CD1c-positive myeloid dendritic cell (primary cell): ENCODE data around the gene ARHGAP5.

Source experiments
- DNase-seq: peaks from one replicate; pipeline ENCODE4 v3.0.0-alpha.2; 2016; ENCODE audit errors: extremely low spot score

Gene ARHGAP5, protein sequence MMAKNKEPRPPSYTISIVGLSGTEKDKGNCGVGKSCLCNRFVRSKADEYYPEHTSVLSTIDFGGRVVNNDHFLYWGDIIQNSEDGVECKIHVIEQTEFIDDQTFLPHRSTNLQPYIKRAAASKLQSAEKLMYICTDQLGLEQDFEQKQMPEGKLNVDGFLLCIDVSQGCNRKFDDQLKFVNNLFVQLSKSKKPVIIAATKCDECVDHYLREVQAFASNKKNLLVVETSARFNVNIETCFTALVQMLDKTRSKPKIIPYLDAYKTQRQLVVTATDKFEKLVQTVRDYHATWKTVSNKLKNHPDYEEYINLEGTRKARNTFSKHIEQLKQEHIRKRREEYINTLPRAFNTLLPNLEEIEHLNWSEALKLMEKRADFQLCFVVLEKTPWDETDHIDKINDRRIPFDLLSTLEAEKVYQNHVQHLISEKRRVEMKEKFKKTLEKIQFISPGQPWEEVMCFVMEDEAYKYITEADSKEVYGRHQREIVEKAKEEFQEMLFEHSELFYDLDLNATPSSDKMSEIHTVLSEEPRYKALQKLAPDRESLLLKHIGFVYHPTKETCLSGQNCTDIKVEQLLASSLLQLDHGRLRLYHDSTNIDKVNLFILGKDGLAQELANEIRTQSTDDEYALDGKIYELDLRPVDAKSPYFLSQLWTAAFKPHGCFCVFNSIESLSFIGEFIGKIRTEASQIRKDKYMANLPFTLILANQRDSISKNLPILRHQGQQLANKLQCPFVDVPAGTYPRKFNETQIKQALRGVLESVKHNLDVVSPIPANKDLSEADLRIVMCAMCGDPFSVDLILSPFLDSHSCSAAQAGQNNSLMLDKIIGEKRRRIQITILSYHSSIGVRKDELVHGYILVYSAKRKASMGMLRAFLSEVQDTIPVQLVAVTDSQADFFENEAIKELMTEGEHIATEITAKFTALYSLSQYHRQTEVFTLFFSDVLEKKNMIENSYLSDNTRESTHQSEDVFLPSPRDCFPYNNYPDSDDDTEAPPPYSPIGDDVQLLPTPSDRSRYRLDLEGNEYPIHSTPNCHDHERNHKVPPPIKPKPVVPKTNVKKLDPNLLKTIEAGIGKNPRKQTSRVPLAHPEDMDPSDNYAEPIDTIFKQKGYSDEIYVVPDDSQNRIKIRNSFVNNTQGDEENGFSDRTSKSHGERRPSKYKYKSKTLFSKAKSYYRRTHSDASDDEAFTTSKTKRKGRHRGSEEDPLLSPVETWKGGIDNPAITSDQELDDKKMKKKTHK (N-terminal part only)

DNA sequence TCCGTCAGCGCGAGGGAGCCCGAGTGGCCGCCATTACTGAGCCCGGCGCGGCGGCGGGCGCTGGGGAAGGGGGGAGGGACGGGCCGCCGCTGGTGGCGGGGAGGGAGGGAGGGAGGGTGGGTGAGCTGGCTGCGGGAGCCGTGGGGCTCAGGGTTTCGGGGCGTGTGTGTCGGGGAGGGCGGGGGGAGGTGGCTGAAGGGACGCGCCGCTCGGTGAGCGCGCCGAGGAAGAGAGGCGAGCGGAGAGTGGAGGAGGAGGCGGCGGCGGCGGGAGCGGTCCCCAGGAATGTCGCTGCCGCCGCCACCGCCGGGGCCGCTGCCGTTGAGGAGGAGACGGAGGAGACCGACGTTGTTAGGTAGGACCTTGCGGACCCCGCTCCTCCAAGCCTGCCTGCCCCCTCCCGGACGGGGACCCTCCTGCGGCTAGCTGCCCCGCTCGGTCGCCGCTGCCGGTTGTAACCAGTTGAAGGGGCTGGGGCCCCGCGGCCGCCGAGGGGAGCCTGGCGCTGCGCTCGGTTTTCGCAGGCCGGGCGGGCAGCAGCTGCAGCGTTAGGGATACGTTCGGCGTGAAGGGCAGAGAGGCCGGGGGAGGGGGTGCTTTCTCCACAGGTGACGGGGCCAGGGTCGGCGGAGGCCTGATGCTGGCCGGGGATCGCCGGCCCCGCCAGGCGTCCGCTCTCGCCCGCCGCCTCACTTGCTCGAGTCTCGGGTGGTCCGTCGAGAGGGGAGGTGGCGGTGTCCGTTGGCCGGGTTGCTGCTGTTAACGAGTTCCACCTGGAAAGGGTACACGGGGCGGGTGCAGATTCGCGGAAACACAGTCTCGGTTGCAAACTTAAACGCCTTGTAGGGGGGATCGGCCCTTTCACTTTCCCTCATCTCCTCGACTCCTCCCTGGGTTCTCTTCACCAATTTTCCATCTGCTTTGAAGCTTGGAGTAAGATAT is at the start of gene ARHGAP5:
Gene ARHGAP5 (plus strand): TSS at position 224 of the 942 bp plus-strand sequence. CDS start 13,366 bp downstream, outside the sequence.
- no peak for DNase-seq

DNA sequence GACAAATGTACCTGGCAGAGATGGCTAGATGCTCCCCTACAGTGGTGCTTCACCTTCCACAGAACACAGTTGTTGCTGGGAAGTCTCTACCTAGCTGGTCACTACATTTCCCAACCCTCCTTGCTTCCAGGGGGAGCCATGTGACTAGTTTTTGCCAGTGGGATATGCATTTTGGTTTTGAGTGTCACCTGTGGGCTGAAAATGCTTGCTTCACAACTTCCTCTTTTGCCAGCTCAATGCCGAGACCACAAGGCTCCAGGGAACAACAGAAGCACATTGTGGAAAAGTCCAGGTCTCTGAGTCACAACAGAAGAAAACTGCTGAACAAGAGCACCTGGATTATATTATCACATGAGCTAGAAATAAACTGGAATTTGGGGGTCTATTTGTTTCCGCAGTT is 48.5 kb upstream of the ARHGAP5 start:
- no peak for DNase-seq

DNA sequence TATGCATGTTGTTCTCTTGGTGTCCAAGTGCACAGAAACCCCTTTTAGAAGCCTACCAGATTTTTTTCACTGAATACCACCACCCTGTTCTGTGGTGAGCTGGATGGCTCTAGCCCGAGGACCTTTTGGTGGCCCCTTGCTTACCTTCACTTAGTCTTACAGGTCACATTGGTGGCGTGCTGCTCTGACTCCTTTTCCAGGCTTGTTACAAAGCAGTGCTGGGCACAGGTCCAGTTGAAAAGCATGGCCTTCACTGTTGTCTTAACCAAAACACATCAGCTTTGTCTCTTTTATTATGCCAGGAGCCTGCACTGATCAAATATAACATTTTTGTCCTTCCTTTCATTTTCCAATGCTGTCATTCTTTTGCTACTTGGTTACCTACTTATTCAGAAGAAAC is 43.6 kb upstream of the ARHGAP5 start:
- DNase-seq, result no peak

DNA sequence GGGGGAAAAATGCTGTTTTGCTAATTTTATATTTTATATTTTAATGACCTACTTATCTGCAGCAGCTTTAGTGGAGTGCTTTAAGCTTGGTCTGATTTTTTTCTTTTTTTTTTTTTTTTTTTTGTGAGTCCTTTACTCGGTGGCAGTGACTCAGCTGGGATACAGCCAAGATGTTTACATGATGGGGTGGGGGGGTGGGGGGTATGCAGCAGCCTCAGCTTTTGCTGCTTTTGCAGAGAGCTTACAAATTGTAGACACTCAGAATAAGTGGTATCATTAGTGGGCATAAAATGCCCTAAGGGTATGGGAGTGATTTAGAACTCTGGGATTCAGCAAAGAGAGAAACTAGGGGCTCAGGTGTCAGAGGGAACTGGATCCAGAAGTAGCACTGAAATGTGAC is 38.2 kb upstream of the ARHGAP5 start:
- no peak for DNase-seq

DNA sequence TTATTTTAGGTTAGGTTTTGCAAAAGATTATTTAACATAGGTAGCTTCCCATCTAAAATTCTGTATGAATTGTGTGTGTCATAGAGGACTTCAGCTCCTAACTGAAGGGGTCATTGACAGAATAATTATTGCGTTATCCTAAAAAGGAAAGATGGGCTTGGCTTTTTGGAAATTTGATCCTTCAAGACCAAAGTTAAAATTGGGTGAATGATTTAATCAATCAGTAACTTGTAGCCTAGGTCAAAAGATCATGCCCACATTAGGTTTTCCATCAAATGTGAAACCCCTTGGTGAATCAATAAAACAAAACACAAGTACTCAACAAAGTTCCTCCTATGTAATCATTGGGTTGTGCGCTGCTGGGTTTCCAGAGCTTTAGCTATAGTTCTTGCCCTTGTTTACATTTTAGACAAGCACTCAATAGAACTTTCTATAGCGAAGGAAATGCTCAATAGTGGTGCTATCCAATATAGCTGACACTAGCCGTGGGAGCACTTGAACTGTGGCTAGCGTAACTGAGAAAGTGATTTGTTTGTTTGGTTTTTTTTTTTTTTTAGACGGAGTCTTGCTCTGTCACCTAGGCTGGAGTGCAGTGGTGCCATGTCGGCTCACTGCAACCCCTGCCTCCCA is 37.6 kb upstream of the ARHGAP5 start:
- no peak for DNase-seq

DNA sequence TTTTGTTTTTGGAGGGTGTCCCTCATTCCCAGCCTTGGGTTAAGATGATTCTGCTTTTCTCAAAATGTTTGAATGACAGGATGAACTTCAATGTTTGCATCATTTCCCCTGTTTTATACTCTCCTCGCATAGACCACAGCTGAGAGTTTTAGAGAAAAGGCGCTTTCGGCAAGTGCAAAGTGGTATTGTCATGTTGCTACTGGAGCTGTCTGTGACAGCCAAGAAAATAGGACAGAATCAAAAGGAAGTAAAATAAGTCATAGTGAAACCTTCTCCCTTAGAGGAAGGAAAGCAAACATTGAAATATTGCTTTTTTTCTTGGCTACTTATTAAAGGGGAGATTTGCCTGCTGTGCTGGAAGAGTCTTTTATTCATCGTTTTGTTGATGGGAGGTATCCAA is 33.5 kb upstream of the ARHGAP5 start:
- DNase-seq, result peak; percentile 48

DNA sequence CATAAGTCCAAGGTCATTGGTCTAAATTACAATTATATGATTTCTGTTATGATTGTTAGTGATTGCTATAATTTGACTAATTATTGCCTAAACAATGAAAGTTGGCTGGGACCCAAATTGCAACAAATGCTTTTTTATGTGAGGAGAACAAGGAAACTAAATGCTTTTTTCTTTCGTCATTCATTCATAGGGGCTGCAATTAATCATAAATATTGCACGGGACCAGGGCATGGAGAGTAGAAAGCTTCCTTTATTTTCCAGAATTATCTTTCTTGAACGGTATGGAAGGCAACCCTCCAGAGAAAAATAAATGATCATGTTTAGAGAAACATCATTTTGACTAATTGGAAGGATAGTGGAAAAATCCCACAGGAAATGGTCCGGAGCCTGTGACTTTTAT is 32.6 kb upstream of the ARHGAP5 start:
- no peak for DNase-seq

DNA sequence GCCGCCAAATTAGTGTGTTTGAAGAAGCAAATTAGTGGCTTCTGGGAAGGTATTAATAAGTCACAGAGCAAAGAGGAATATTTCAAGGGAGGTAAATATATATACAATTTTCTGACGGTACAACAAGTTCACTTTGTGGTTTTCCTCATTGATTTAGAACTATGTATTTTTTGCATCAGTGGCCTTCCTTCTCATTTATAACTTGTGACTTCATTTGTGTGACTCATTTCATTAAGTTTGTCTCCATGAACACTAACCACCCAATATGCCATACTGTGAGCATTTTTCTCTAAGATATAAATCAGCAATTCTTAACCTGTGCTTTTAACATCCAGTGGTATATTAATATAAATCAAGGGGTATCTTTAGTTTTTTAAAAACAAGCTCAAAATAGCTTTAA is 29.3 kb upstream of the ARHGAP5 start:
- DNase-seq, result no peak

DNA sequence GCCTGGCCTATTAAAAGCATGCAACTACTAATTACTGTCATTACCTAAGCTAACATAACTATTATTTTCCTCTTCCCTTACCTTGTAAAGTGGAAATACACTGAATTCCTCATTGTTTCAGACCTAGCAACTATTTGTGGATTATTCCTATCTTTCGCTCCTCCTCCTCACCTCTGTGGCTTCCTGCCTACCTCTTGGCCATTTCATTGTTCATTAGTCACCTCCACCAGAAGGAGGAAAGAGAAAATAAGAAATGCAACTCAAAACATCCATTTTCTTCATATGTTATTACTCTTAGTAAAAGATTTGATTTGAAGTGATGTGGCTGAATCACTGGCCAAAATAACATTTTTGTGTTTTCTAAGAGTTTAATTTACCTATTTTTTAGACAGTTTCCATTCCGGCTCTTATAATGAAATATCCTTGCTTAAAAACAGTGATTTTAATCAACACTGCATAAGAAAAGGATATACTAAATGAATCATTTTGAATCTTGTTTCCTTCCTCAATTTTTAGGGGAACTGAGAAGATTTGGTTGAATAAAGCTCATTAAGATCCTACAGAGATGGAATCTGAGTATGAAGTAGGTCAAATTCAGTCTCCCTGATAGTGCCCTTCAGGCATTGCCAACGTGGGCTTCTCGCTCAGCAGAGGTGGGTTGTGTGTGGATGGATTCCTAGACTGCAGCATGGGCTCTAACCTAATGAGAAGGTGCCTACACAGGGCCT is 27.6 kb upstream of the ARHGAP5 start:
- DNase-seq, result peak; percentile 78

DNA sequence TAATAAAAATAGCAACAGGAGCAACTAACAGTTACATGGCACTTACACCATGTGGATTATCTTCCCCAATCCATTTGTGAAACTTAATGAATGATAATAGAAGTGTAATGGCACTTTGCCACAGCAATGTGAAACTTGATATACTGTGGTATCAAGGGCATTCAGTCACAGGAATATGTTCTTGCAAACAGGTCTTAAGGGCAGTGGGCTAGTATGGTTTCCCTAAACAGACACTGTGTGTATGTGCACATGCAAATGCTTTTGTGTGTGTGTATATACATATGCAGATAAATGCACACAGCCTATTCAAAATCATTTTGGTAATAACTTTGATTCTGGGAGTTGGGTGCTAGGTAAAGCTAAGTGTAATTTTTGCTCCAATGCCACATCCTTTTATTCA is 26.2 kb upstream of the ARHGAP5 start:
- no peak for DNase-seq

DNA sequence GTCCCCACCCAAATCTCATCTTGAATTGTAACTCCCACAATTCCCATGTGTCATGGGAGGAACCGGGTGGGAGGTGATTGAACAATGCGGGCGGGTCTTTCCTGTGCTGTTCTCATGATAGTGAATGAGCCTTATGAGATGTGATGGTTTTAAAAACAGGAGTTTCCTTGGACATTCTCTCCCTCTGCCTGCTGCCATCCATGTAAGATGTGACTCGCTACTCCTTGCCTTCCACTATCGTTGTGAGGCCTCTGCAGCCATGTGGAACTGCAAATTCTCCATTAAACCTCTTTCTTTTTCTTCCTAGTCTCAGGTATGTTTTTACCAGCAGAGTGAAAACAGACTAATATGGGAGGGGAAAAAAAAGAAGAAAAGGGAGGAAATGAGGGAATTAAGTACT is 22.6 kb upstream of the ARHGAP5 start:
- no peak for DNase-seq

DNA sequence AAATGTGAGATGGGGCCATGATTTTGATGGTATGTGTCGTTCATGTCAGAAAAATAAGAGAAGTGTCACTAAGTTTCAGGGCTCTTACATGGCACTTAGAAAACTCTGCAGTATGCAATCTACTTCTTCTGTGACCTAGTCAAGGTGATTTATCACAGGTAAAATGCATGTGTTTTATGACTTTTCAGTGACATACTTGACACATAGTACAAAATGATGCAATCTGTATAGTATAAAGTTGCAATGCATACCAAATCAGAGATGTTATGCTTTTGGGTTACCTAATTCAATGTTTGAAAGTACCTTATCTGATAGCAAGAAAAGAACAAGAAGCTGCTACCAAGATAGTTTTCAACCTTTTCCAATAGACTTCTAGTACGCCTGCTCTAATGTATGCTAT is 21.9 kb upstream of the ARHGAP5 start:
- DNase-seq, result no peak

DNA sequence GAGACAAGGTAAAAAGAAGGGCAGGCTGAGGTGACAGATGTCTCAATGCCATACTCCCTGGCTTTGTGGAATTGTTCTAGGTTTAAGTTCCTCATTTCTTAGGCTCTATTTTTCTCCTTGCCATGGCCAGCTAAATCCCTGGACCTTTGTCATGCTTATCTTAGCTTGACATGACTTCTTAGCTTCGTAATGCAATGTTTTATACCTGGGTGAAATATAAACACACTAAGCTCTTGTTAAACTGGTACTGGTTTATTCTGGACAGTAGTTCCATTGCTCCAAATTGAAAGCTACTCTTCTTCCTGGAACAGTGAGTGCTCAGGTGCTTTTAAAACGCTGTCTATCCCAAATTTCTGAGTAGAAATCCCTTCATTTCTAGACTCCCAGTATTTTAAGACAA is 17.4 kb upstream of the ARHGAP5 start:
- DNase-seq, result no peak

DNA sequence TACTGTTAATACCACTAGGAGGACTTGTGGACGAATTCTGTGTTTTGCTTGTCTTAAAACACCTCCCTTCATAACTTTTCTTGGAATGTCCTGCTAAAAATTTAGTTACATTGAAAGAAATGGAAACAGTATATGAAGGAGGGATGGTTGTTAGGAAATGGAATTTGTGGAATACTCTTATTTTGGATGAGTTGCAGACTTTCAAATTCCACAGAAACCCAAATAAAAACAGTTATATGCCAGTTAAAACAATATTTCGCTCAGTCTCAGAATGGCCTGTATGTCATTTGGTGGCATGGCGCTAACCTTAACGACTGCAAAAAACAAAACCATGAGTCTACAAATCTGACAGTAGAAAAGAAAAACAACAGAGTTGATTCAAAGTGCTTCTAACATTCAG is 12.2 kb upstream of the ARHGAP5 start:
- DNase-seq, result no peak

DNA sequence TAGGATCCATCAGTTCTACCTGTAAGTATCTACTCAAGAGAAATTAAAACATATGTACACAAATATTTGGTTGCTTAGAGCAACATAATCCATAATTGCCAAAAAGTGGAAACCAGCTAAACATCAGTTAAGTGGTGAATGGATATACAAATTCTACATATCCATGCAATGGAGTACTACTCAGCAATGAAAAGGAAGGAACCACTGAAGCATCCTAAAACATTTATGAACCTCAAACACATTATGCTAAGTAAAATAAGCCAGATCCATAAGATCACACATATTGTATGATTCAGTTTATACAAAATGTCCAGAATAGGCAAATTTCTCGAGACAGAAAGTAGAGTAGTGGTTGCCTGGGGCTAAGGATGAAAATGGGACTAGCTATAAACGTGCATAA is 8.4 kb upstream of the ARHGAP5 start:
- no peak for DNase-seq

DNA sequence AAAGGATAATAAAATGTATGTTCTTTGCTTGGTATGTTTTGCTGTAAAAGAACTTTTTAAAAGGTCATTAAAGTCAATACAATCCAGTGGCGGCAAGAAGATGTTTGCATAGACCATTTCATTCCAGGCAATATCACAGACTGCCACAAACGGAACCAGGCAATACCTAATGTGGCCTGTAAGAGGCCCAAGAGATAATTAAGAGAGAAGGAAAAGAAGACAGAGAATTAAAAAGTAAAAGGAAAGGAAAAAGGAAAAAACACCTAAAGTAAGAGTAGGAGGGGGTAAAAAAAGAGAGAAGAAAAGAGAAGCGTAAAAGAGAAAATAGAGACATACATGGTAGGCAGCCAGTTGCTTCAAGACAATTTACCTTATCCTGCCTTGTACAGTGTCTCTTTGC is 6.8 kb upstream of the ARHGAP5 start:
- no peak for DNase-seq

DNA sequence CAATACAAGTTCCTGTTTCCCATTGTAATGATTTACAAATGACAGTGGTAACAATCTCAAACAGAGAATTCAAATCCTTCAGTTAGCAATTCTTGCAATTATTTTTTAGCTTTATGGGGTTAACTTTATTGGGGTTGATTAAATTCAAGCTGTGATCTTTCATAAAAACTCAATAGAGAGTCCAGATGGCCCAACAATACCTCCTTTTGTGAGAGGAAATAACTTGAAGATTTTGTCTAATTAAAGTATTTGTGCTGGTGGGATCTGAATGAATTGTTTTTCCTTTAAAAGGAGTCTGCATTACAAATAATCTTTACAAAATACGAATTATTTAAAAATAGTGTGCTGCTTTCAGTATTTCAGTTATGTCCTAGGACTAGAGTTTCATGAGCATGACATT is 4.4 kb upstream of the ARHGAP5 start:
- no peak for DNase-seq

DNA sequence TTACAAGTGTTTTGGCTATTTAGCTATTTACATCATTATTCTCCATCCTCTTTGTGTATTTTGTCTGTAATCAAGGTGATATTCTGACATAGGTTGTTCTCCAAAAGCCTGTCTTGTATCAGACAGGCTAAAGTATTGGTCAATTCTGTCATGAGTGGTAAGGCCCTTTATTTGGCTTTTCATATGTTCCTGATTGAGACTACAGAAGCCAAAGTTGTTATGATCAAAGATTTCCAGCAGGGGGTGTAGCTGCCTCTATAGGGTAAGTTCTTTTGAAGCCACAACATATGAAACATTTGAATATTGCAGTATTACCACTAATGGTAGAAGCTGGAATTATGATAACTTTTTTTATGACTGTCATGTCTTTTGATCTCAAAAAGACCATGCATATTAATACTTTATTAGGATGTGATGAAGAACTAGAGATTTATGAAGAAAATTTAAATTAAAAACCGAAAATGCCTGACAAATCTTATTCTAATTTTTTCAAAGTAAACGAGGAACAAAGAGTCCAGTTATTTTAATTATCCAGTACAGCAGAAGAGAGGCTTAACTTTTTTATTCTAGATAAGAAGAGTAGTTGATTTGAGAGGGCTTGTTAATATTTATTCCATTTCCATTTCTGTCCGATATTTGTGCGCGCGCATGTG is 3.4 kb upstream of the ARHGAP5 start:
- peak; percentile 87 for DNase-seq

DNA sequence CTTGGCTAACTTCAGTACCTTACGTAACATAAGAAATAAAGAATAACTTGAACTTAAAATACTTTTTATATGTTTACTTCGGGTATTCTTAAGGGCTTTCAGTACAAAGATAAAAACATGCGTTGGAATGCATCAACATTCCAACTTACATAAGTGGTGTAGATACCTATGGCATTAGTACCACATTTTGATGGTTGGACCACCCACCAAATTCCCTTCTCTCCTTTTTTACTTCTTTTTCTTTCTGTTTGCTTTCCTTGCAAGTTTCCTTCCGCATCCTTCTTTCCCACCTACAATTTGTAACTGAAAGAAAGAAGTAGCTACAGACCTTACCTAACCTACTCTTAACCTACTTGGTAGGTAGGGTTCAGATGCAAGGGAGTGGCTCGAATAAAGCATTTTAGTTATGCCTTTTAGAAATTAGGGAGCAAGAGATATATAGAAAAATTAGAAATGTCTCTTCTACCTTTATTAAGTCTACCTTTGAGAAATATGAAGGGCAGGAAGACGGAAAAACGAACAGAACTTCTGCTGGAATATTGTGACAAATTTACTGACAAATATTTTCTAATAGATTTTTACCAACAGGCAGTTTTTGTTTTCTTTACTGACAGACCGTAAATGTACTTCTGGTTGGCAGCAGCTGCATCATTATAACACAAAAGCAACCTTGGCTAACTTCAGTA is 2.1 kb upstream of the ARHGAP5 start:
- DNase-seq, result no peak
